CD14-positive monocyte (primary cell): Measurements from ENCODE around the gene RBM19. TPM values are rescaled to one million over a fixed set of nuclear protein-coding genes. Genes with fewer than 3 reads are reported as not detected.

ENCODE experiments used
- DNase-seq, 3 donors: peaks; one replicate each; pipeline ENCODE4 v3.0.0-alpha.2; 2011 to 2022
- H2AFZ ChIP-seq: 2 replicates; pipeline ENCODE4 v1.6.0; 2012; ENCODE audit warnings: mild to moderate bottlenecking, low read depth, low read length, inconsistent platforms; ENCODE audit not compliant: insufficient read depth, poor library complexity, severe bottlenecking
- H3K27ac ChIP-seq, 2 donors: 1 replicate in 1 of 2; 2 replicates in 1 of 2; pipeline ENCODE4 v1.5.1; 2012 to 2013; ENCODE audit warnings: low read length in 2 of 2, control low read depth in 1 of 2, inconsistent platforms in 1 of 2, low read depth in 1 of 2, mild to moderate bottlenecking in 1 of 2
- H3K27me3 ChIP-seq, 2 donors: one replicate each; pipeline versions ENCODE4 v1.6.0 to v1.6.1; 2011 to 2013; ENCODE audit warnings: low read length in 2 of 2; ENCODE audit not compliant: control insufficient read depth in 2 of 2, insufficient read depth in 2 of 2
- H3K36me3 ChIP-seq, 2 donors: replicated peaks in 1 of 2; 1 replicate in 1 of 2; 2 replicates in 1 of 2; pipeline versions ENCODE4 v1.5.1 to v1.6.1; 2012 to 2013; ENCODE audit warnings: low read length in 2 of 2, control low read depth in 1 of 2, inconsistent platforms in 1 of 2, mild to moderate bottlenecking in 1 of 2; ENCODE audit not compliant: insufficient read depth in 2 of 2, control insufficient read depth in 1 of 2
- H3K4me1 ChIP-seq, 2 donors: 1 replicate in 1 of 2; 2 replicates in 1 of 2; pipeline versions ENCODE4 v1.5.1 to v1.6.1; 2012 to 2013; ENCODE audit warnings: low read length in 2 of 2, control low read depth in 1 of 2, inconsistent platforms in 1 of 2, mild to moderate bottlenecking in 1 of 2, moderate library complexity in 1 of 2; ENCODE audit not compliant: insufficient read depth in 2 of 2, control insufficient read depth in 1 of 2
- H3K4me2 ChIP-seq: replicated peaks from 2 replicates; pipeline ENCODE3; 2012; ENCODE audit warnings: low read length, moderate library complexity, mild to moderate bottlenecking; ENCODE audit not compliant: poor library complexity, severe bottlenecking; ENCODE audit errors: extremely low read depth
- H3K4me3 ChIP-seq, 3 experiments: fragments of 200-600 bp in 1 of 3; sonication (generic) in 1 of 3; replicated peaks in 1 of 3; 1 replicate in 2 of 3; 2 replicates in 1 of 3; pipeline ENCODE4 v1.5.1; 2011 to 2013; ENCODE audit warnings: low read length in 3 of 3, mild to moderate bottlenecking in 3 of 3, control low read depth in 2 of 3, low read depth in 2 of 3, inconsistent platforms in 1 of 3, moderate library complexity in 1 of 3
- H3K79me2 ChIP-seq: 2 replicates; pipeline ENCODE4 v1.6.0; 2012; ENCODE audit warnings: mild to moderate bottlenecking, control low read depth, inconsistent platforms, low read length, moderate library complexity; ENCODE audit not compliant: insufficient read depth
- H3K9ac ChIP-seq: 2 replicates; pipeline ENCODE4 v1.6.0; 2017; ENCODE audit warnings: low read length, mild to moderate bottlenecking; ENCODE audit not compliant: insufficient read depth, poor library complexity, severe bottlenecking
- H3K9me3 ChIP-seq, 2 donors: replicated peaks in 1 of 2; 1 replicate in 1 of 2; 2 replicates in 1 of 2; pipeline versions ENCODE4 v1.5.1 to v1.6.1; 2012 to 2013; ENCODE audit warnings: low read length in 2 of 2, control low read depth in 1 of 2; ENCODE audit not compliant: control insufficient read depth in 1 of 2, insufficient read depth in 1 of 2
- H4K20me1 ChIP-seq: 2 replicates; pipeline ENCODE4 v1.6.0; 2012; ENCODE audit warnings: mild to moderate bottlenecking, low read length, control low read depth, moderate library complexity; ENCODE audit not compliant: insufficient read depth
- H3K27ac Mint-ChIP-seq, 7 donors: one replicate each; pipeline ENCODE4 v1.8.0; 2020; ENCODE audit warnings: mild to moderate bottlenecking in 7 of 7, mixed read lengths in 7 of 7, moderate library complexity in 6 of 7, inconsistent platforms in 2 of 7
- H3K27me3 Mint-ChIP-seq, 3 donors: one replicate each; pipeline ENCODE4 v1.8.0; 2021 to 2022; ENCODE audit warnings: low read depth in 3 of 3, mild to moderate bottlenecking in 3 of 3, mixed read lengths in 3 of 3, moderate library complexity in 3 of 3, inconsistent platforms in 1 of 3
- H3K36me3 Mint-ChIP-seq, 2 donors: one replicate each; pipeline ENCODE4 v1.8.0; 2020; ENCODE audit warnings: mixed read lengths in 2 of 2, inconsistent platforms in 1 of 2, mild to moderate bottlenecking in 1 of 2
- H3K4me1 Mint-ChIP-seq: one replicate; pipeline ENCODE4 v1.8.0; 2020; ENCODE audit warnings: mild to moderate bottlenecking, mixed read lengths
- H3K4me3 Mint-ChIP-seq, 2 donors: one replicate each; pipeline ENCODE4 v1.8.0; 2020; ENCODE audit warnings: mild to moderate bottlenecking in 2 of 2, mixed read lengths in 2 of 2, moderate library complexity in 1 of 2
- H3K9me3 Mint-ChIP-seq, 7 donors: one replicate each; pipeline ENCODE4 v1.8.0; 2020 to 2022; ENCODE audit warnings: mixed read lengths in 7 of 7, mild to moderate bottlenecking in 6 of 7, moderate library complexity in 6 of 7, inconsistent platforms in 2 of 7
- CTCF ChIP-seq: fragments of 200-600 bp; IDR thresholded peaks from one replicate; pipeline ENCODE4 v1.8.0; 2022; ENCODE audit warnings: antibody characterized with exemption, mild to moderate bottlenecking
- WGBS: methylation state at CpG from one replicate; pipeline ENCODE4 v1.1.5; 2013; ENCODE audit warnings: missing lambda C conversion rate; ENCODE audit not compliant: insufficient coverage; 5-methylcytosine and 5-hydroxymethylcytosine counted together
- intact Hi-C, 2 donors: fragments of 100-400 bp; cut with micrococcal nuclease; formaldehyde crosslinking; loops; one replicate each; pipeline versions ENCODE4 v1.15.0 to v1.15.1; 2023
- polyA plus RNA-seq, 3 donors: library from polyadenylated mRNA; depleted of rRNA in 1 of 3; unstranded in 2 of 3; stranded (reverse) in 1 of 3; fragments of 300-500 nt in 2 of 3; fragments of >200 nt in 1 of 3; fragmentation: Illumina TruSeq in 2 of 3; gene quantifications; 1 replicate in 2 of 3; 2 replicates in 1 of 3; pipeline ENCODE4 v1.2.3, GENCODE V29; 2012 to 2021

The RBM19 gene
- polyA plus RNA-seq, 3 donors: 2.1 to 30.4 (median 2.2) TPM

- H3K36me3 ChIP-seq: peaks cover 5 to 13% of the 10 kb centered on the region in 2 donors
- H3K9ac ChIP-seq: no peak overlapping the region
- WGBS: 100% methylated on average over 1 of the region's 4 CpGs
- no peaks in the 10 kb centered on the region for H3K9me3 ChIP-seq
- no peaks in the 10 kb centered on the region for H3K79me2 ChIP-seq
- Mint-ChIP-seq H3K27me3 (no peaks in the 10 kb centered on the region), H3K27ac (no peak overlapping the region), H3K9me3 (peaks cover 0 to 1% (median 0%) of the 10 kb centered on the region in 7 donors), H3K4me3 (no peak overlapping the region), H3K4me1 (no peaks in the 10 kb centered on the region), H3K36me3 (peaks cover 16 to 17% of the 10 kb centered on the region in 2 donors)
- no peak overlapping the region for H2AFZ ChIP-seq
- H3K27ac ChIP-seq: no peak overlapping the region
- H3K4me3 ChIP-seq: no peak overlapping the region
- H4K20me1 ChIP-seq: no peaks in the 10 kb centered on the region
- intact Hi-C loops: no loop called here
- no peaks in the 10 kb centered on the region for H3K4me1 ChIP-seq
- no peaks in the 10 kb centered on the region for H3K27me3 ChIP-seq
- peak in 1 of 3 donors; percentile 0 for DNase-seq
- H3K4me2 ChIP-seq: no peak overlapping the region
- TF ChIP-seq CTCF: no peak
These were observed 147.8 kb downstream of the RBM19 start for GRCh38 chr12:113818283-113818682.

GRCh38 chr12:113816866-113817265 is 149.3 kb downstream of the RBM19 start:
- H3K36me3 Mint-ChIP-seq: peaks cover 20 to 21% of the 10 kb centered on the region in 2 donors
- H3K27ac Mint-ChIP-seq: peak overlapping the region in 2 of 7 donors; percentile 21 to 77
- H3K27me3 ChIP-seq: no peaks in the 10 kb centered on the region
- no peak overlapping the region for H3K4me3 ChIP-seq
- no peaks in the 10 kb centered on the region for H3K27me3 Mint-ChIP-seq
- no peak overlapping the region for H3K9ac ChIP-seq
- TF ChIP-seq CTCF: no peak
- H3K27ac ChIP-seq: no peak overlapping the region
- no peak overlapping the region for H3K4me3 Mint-ChIP-seq
- no peaks in the 10 kb centered on the region for H3K79me2 ChIP-seq
- no peak overlapping the region for H3K4me2 ChIP-seq
- H3K4me1 Mint-ChIP-seq: no peaks in the 10 kb centered on the region
- no peaks in the 10 kb centered on the region for H3K9me3 ChIP-seq
- H2AFZ ChIP-seq: no peak overlapping the region
- intact Hi-C loops: no loop called here
- no peaks in the 10 kb centered on the region for H3K4me1 ChIP-seq
- 91% methylated on average over 13 of the region's 16 CpGs for WGBS
- DNase-seq: no peak
- H3K36me3 ChIP-seq: peaks cover 5 to 6% of the 10 kb centered on the region in 2 donors
- H3K9me3 Mint-ChIP-seq: peaks cover 0 to 2% (median 1%) of the 10 kb centered on the region in 7 donors
- H4K20me1 ChIP-seq: no peaks in the 10 kb centered on the region
